ENCODE results near the gene TCHH.
"Not testable (repeated sequence)": the region's sequence is repeated elsewhere in the genome, so short reads cannot be mapped to it uniquely, and the experiment has no call there.

The TCHH gene

GRCh38 chr1:152115344-152115743 is at the start of gene TCHH:
Gene TCHH, minus strand, starts transcription at chr1:152115444. Its CDS starts 1,364 bp downstream, at chr1:152114080.
- DNase-seq = no peak

- no peak for DNase-seq
Measured at GRCh38 chr1:152164517-152165136, 49.4 kb upstream of the TCHH start.

GRCh38 chr1:152162792-152163463 is 47.7 kb upstream of the TCHH start:
- no peak for DNase-seq

- no peak for DNase-seq
Measured at GRCh38 chr1:152160576-152160975, 45.3 kb upstream of the TCHH start.

- no peak for DNase-seq
Measured at GRCh38 chr1:152159144-152159543, 43.9 kb upstream of the TCHH start, which contains the start of gene RPTN. Gene RPTN, minus strand, starts transcription at chr1:152159228. Its CDS starts 1,339 bp downstream, at chr1:152157889.

GRCh38 chr1:152153996-152154395 is 38.8 kb upstream of the TCHH start:
- DNase-seq = no peak

- DNase-seq = no peak
Measured at GRCh38 chr1:152151646-152152045, 36.4 kb upstream of the TCHH start.

- DNase-seq = no peak
Measured at GRCh38 chr1:152148981-152149380, 33.7 kb upstream of the TCHH start.

GRCh38 chr1:152148051-152148450 is 32.8 kb upstream of the TCHH start:
- no peak for DNase-seq

- DNase-seq = no peak
Measured at GRCh38 chr1:152145769-152146168, 30.5 kb upstream of the TCHH start.

GRCh38 chr1:152144674-152145183 is 29.5 kb upstream of the TCHH start:
- DNase-seq = not testable (repeated sequence)

- DNase-seq = no peak
Measured at GRCh38 chr1:152143150-152143887, 28.1 kb upstream of the TCHH start.

- no peak for DNase-seq
Measured at GRCh38 chr1:152141971-152142584, 26.8 kb upstream of the TCHH start.

GRCh38 chr1:152137215-152137614 is 22.0 kb upstream of the TCHH start:
- DNase-seq = no peak

GRCh38 chr1:152130186-152130585 is 14.9 kb upstream of the TCHH start:
- DNase-seq = no peak

GRCh38 chr1:152127673-152128072 is 12.4 kb upstream of the TCHH start:
- DNase-seq = no peak

- DNase-seq = no peak
Measured at GRCh38 chr1:152125834-152126443, 10.7 kb upstream of the TCHH start.

- no peak for DNase-seq
Measured at GRCh38 chr1:152118915-152119314, 3.7 kb upstream of the TCHH start.

- no peak for DNase-seq
Measured at GRCh38 chr1:152112885-152113432, 2.3 kb downstream of the TCHH start.

- no peak for DNase-seq
Measured at GRCh38 chr1:152112101-152112884, 3.0 kb downstream of the TCHH start.

GRCh38 chr1:152111515-152111968 is 3.7 kb downstream of the TCHH start:
- no peak for DNase-seq
